ENCODE measurements around the gene NFIX.

DNA sequence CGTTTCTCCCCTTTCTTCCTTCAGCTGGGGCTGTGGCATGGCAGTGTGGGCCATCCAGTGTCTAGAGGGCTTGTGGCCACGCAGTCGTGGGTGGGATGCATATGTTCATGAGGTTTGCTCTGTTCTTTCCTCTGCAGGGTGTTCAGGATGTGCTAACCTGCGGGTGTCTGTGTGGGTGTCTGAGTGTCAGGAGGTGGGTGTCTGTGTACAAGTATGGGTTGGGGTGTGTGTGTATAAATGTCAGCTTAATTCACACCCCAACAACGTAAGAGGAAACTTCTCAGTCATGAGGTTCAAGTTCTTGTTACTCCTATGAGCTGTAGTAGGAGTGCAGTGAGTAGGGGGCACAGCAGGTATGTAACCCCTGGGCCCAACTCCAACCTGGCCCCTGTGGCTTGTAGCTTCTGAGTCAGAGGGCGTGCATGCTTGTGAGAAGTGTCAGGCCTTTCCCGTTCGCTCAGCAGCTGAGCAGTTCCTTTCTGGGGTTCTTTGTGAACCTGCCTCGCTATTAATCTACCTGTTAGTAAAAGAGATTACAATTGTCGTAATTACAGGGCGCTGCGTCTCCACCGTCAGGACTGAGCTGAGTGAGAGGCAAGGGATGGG, 49.1 kb downstream of the NFIX start:
- no peak for TF ChIP-seq CXXC5 (CRISPR knock-in tag; IDR thresholded peaks at IDR 0.05)
- TF ChIP-seq, protein P1, sequence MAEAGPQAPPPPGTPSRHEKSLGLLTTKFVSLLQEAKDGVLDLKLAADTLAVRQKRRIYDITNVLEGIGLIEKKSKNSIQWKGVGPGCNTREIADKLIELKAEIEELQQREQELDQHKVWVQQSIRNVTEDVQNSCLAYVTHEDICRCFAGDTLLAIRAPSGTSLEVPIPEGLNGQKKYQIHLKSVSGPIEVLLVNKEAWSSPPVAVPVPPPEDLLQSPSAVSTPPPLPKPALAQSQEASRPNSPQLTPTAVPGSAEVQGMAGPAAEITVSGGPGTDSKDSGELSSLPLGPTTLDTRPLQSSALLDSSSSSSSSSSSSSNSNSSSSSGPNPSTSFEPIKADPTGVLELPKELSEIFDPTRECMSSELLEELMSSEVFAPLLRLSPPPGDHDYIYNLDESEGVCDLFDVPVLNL (CRISPR knock-in tag; IDR thresholded peaks at IDR 0.05; ENCODE audit: low read depth): no peak
- no peak for TF ChIP-seq SMARCA5 (IDR thresholded peaks at IDR 0.05)
- TF ChIP-seq GABPB2 (CRISPR knock-in tag; conservative IDR thresholded peaks at IDR 0.05): no peak
- TF ChIP-seq, protein P2, sequence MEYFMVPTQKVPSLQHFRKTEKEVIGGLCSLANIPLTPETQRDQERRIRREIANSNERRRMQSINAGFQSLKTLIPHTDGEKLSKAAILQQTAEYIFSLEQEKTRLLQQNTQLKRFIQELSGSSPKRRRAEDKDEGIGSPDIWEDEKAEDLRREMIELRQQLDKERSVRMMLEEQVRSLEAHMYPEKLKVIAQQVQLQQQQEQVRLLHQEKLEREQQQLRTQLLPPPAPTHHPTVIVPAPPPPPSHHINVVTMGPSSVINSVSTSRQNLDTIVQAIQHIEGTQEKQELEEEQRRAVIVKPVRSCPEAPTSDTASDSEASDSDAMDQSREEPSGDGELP (CRISPR knock-in tag; IDR thresholded peaks at IDR 0.05; ENCODE audit: borderline replicate concordance): no peak
- no peak for TF ChIP-seq TARDBP (IDR thresholded peaks at IDR 0.05)
